Esophagus muscularis mucosa (tissue), 4 donors: ENCODE measurements around the gene ANKRD11. TPM values are rescaled to one million over a fixed set of nuclear protein-coding genes. Genes with fewer than 3 reads are reported as not detected.

ENCODE experiments used
- DNase-seq: peaks from one replicate; pipeline ENCODE4 v3.0.0-alpha.2; 2017; ENCODE audit errors: extremely low spot score
- H3K27ac ChIP-seq, 4 donors: fragments of 200-600 bp; sonication (generic); replicated peaks in 1 of 4; 1 replicate in 3 of 4; 2 replicates in 1 of 4; pipeline ENCODE4 v1.5.1; 2016 to 2019; ENCODE audit warnings: mild to moderate bottlenecking in 1 of 4
- H3K27me3 ChIP-seq, 4 donors: fragments of 200-600 bp; sonication (generic); one replicate each; pipeline versions ENCODE4 v1.5.1 to v1.6.0; 2016 to 2019
- H3K36me3 ChIP-seq, 4 donors: fragments of 200-600 bp; sonication (generic); one replicate each; pipeline ENCODE4 v1.5.1; 2016 to 2019
- H3K4me1 ChIP-seq, 4 donors: fragments of 200-600 bp; sonication (generic); one replicate each; pipeline ENCODE4 v1.5.1; 2016 to 2019
- H3K4me3 ChIP-seq, 4 donors: fragments of 200-600 bp; sonication (generic); 1 replicate in 2 of 4; 2 replicates in 2 of 4; pipeline ENCODE4 v1.5.1; 2016 to 2019; ENCODE audit warnings: mild to moderate bottlenecking in 4 of 4, moderate library complexity in 1 of 4
- H3K9me3 ChIP-seq, 4 donors: fragments of 200-600 bp; sonication (generic); 1 replicate in 3 of 4; 2 replicates in 1 of 4; pipeline ENCODE4 v1.5.1; 2016 to 2019
- CTCF ChIP-seq, 3 experiments: fragments of 200-600 bp in 2 of 3; fragments of 450-650 bp in 1 of 3; sonication (generic) in 2 of 3; IDR thresholded peaks; one replicate each; pipeline ENCODE4 v1.5.1; 2017 to 2019; ENCODE audit warnings: antibody characterized with exemption in 3 of 3, mild to moderate bottlenecking in 2 of 3, moderate library complexity in 1 of 3
- EP300 ChIP-seq: sonication (generic); formaldehyde crosslinking; IDR thresholded peaks from one replicate; pipeline ENCODE4 v1.6.1; 2017; ENCODE audit warnings: antibody characterized with exemption
- POLR2A ChIP-seq: fragments of 450-650 bp; IDR thresholded peaks from one replicate; pipeline ENCODE4 v1.6.1; 2017; ENCODE audit warnings: antibody characterized with exemption, moderate library complexity, mild to moderate bottlenecking, low read depth
- POLR2AphosphoS5 ChIP-seq, 2 donors: sonication (generic); formaldehyde crosslinking; IDR thresholded peaks; one replicate each; pipeline ENCODE4 v1.6.1; 2017; ENCODE audit warnings: antibody characterized with exemption in 2 of 2
- WGBS: methylation state at CpG from one replicate; pipeline ENCODE4 v1.1.5; 2018; 5-methylcytosine and 5-hydroxymethylcytosine counted together
- intact Hi-C: fragments of 100-400 bp; cut with DNase I; formaldehyde crosslinking; loops from one replicate; pipeline ENCODE4 v1.15.1; 2023
- total RNA-seq, 4 donors: library from RNA; depleted of rRNA; stranded (reverse); fragments of >200 nt; gene quantifications; one replicate each; pipeline versions ENCODE4 v1.1.0 to v1.2.1, GENCODE V29; 2016

The ANKRD11 gene
- total RNA-seq, 4 donors from 2014 or later = 60.8 to 119 (median 105) TPM

GRCh38 chr16:89489898-89490438 is 393 bp downstream of the ANKRD11 start:
- Histone ChIP-seq H3K4me1 (peaks cover 48 to 60% (median 57%) of the 10 kb centered on the region in 4 donors), H3K27me3 (no peaks in the 10 kb centered on the region), H3K27ac (peak overlapping the region; percentile 98 to 100 (median 99)), H3K36me3 (peaks cover 0 to 7% (median 0%) of the 10 kb centered on the region in 4 donors), H3K9me3 (no peaks in the 10 kb centered on the region), H3K4me3 (peak overlapping the region; percentile 75 to 98 (median 86))
- TF ChIP-seq POLR2A = no peak
- TF ChIP-seq EP300 = no peak
- TF ChIP-seq POLR2AphosphoS5 (IDR thresholded peaks at IDR 0.05) = no peak
- no peak for TF ChIP-seq CTCF (IDR thresholded peaks at IDR 0.05)
- no peak for DNase-seq
- WGBS = no CpG with 5 or more reads among the region's 81 CpGs
- intact Hi-C loops = loop anchor here (5.0 kb wide), 2 partner anchors 43 to 158 kb away; no protein-coding TSS in a partner anchor

GRCh38 chr16:89489040-89489897 is 1.1 kb downstream of the ANKRD11 start:
- H3K27me3 ChIP-seq = no peaks in the 10 kb centered on the region
- intact Hi-C loops = loop anchor here (5.0 kb wide), 1 partner anchor 42 kb away; no protein-coding TSS in a partner anchor
- H3K4me1 ChIP-seq = peaks cover 55 to 67% (median 63%) of the 10 kb centered on the region in 4 donors
- peak; percentile 86 to 89 for TF ChIP-seq POLR2AphosphoS5 (IDR thresholded peaks at IDR 0.05)
- no peak for TF ChIP-seq POLR2A
- TF ChIP-seq CTCF (IDR thresholded peaks at IDR 0.05) = peak in 2 of 3 experiments; percentile 2 to 65
- WGBS = 2% methylated on average over 12 of the region's 71 CpGs
- peak; percentile 98 for DNase-seq
- H3K27ac ChIP-seq = peak overlapping the region; percentile 98 to 100 (median 99)
- H3K4me3 ChIP-seq = peak overlapping the region; percentile 75 to 98 (median 86)
- H3K36me3 ChIP-seq = peaks cover 0 to 7% (median 0%) of the 10 kb centered on the region in 4 donors
- no peaks in the 10 kb centered on the region for H3K9me3 ChIP-seq

- intact Hi-C loops = loop anchor here (5.0 kb wide), 1 partner anchor 38 kb away; no protein-coding TSS in a partner anchor
- no peaks in the 10 kb centered on the region for H3K9me3 ChIP-seq
- H3K27me3 ChIP-seq = no peaks in the 10 kb centered on the region
- 37% methylated on average over 4 of the region's 4 CpGs for WGBS
- peaks cover 77 to 82% (median 82%) of the 10 kb centered on the region in 4 donors for H3K4me1 ChIP-seq
- DNase-seq = no peak
- TF ChIP-seq EP300 (no peak), POLR2A (no peak), POLR2AphosphoS5 (IDR thresholded peaks at IDR 0.05) (no peak), CTCF (IDR thresholded peaks at IDR 0.05) (no peak)
- H3K4me3 ChIP-seq = no peak overlapping the region
- peak overlapping the region in 2 of 4 donors; percentile 13 to 38 for H3K27ac ChIP-seq
- peaks cover 0 to 3% (median 0%) of the 10 kb centered on the region in 4 donors for H3K36me3 ChIP-seq
Measured at GRCh38 chr16:89485701-89486246, 4.6 kb downstream of the ANKRD11 start.

- no peak for DNase-seq
- H3K4me3 ChIP-seq = no peak overlapping the region
- peaks cover 0 to 3% (median 0%) of the 10 kb centered on the region in 4 donors for H3K36me3 ChIP-seq
- no peak for TF ChIP-seq POLR2AphosphoS5 (IDR thresholded peaks at IDR 0.05)
- TF ChIP-seq CTCF (IDR thresholded peaks at IDR 0.05) = no peak
- TF ChIP-seq EP300 = no peak
- no peak for TF ChIP-seq POLR2A
- intact Hi-C loops = loop anchor here (5.0 kb wide), 1 partner anchor 38 kb away; no protein-coding TSS in a partner anchor
- WGBS = 62% methylated on average over 11 of the region's 11 CpGs
- H3K27ac ChIP-seq = peak overlapping the region in 1 of 4 donors; percentile 38
- peaks cover 78 to 87% (median 85%) of the 10 kb centered on the region in 4 donors for H3K4me1 ChIP-seq
- H3K9me3 ChIP-seq = no peaks in the 10 kb centered on the region
- no peaks in the 10 kb centered on the region for H3K27me3 ChIP-seq
Measured at GRCh38 chr16:89484923-89485679, 5.3 kb downstream of the ANKRD11 start.
